ENCODE results near the gene MYCBP. TPM values are rescaled to one million over a fixed set of nuclear protein-coding genes. Genes with fewer than 3 reads are reported as not detected.

The MYCBP gene
- total and polyA plus RNA-seq, 7 donors, result 6.6 to 27.9 (median 11.7) TPM

DNA sequence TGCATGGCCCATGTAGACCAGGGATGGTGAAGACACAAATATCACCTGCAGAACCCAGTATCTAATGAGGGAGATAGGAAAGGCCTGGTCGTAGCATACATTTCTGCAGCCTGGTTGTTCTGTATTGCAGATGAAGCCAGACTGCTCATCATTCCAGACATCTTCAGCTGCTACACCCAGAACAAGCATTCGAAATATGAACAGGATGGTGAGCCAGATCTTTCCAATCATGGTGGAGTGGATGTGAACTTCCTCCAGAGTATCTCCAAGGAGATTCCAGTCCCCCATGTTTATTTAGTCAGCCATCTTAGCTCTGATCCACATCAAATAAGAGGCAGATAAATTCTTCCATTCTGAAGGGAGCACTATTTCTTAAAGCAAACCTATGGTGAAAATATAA, 2.7 kb upstream of the MYCBP start:
- intact Hi-C loops (cut with DNase I), result loop anchor here in 1 of 2 donors (10.0 kb wide), 1 partner anchor 149 kb away; the partner anchor contains the start of gene NDUFS5
- Histone ChIP-seq H3K4me3 (no peak overlapping the region), H3K27me3 (ENCODE audit: insufficient read depth in 3 of 3, low read length in 2 of 3) (no peaks in the 10 kb centered on the region), H3K27ac (no peak overlapping the region), H3K4me1 (peaks cover 9% of the 10 kb centered on the region), H3K36me3 (ENCODE audit: insufficient read depth in 1 of 2, low read depth in 1 of 2) (peaks cover 0 to 5% of the 10 kb centered on the region in 2 donors), H3K9me3 (no peaks in the 10 kb centered on the region)
- WGBS, 3 donors, result 75 to 85% (median 79%) methylated on average over 2 of the region's 2 CpGs
- ATAC-seq, result no peak
- TF ChIP-seq, protein P1, sequence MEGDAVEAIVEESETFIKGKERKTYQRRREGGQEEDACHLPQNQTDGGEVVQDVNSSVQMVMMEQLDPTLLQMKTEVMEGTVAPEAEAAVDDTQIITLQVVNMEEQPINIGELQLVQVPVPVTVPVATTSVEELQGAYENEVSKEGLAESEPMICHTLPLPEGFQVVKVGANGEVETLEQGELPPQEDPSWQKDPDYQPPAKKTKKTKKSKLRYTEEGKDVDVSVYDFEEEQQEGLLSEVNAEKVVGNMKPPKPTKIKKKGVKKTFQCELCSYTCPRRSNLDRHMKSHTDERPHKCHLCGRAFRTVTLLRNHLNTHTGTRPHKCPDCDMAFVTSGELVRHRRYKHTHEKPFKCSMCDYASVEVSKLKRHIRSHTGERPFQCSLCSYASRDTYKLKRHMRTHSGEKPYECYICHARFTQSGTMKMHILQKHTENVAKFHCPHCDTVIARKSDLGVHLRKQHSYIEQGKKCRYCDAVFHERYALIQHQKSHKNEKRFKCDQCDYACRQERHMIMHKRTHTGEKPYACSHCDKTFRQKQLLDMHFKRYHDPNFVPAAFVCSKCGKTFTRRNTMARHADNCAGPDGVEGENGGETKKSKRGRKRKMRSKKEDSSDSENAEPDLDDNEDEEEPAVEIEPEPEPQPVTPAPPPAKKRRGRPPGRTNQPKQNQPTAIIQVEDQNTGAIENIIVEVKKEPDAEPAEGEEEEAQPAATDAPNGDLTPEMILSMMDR (IDR thresholded peaks at IDR 0.05), result no peak
- no peak for DNase-seq

DNA sequence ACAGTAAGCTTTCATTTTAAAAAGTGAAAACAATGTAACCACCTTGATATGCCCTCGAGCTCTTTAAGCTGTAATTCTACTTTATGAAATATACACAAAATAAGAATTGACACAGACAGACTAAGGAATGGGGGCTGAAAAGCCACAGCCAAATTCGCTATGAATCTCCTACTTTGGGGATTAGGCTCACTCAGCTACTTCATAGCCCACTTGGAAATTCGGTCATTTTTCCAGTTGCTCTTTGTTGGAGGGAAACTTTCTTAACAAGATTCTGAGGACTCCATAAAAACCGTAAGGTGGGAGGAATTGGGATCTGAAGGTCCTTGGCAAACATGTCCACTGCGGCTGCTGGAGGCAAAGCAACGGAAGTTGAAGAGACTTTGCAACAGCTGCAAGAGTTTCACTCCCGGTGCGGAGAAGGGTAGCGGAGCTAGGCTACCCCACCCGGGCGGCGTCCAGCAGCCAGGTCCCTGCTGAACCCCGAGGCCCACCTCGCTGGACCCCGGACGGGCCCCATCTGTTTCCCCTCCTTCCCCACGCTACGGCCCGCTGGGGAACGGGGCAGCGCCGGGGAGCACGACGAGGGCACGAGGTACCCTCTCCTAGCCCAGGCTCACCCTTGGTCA, 634 bp downstream of the MYCBP start:
- intact Hi-C loops (cut with DNase I), result loop anchor here (5.0 to 10.0 kb wide), 3 partner anchors 120 to 220 kb away; partner anchors contain the start of genes AKIRIN1 (in 1 of the 2) and NDUFS5 (in 1 of the 2)
- WGBS, 3 donors, result 3 to 5% (median 4%) methylated on average over 18 to 25 of the region's 25 CpGs
- TF ChIP-seq, protein P1 (IDR thresholded peaks at IDR 0.05), result no peak
- ATAC-seq, result peak in 2 of 4 donors; percentile 14 to 52
- H3K27me3 ChIP-seq (ENCODE audit: insufficient read depth in 3 of 3, low read length in 2 of 3), result no peaks in the 10 kb centered on the region
- peak overlapping the region; percentile 77 for H3K27ac ChIP-seq
- H3K4me1 ChIP-seq, result peaks cover 9% of the 10 kb centered on the region
- H3K9me3 ChIP-seq, result no peaks in the 10 kb centered on the region
- H3K4me3 ChIP-seq, result peak overlapping the region; percentile 78
- DNase-seq, result peak in 1 of 2 donors; percentile 23
- H3K36me3 ChIP-seq (ENCODE audit: insufficient read depth in 1 of 2, low read depth in 1 of 2), result peaks cover 0 to 7% of the 10 kb centered on the region in 2 donors

DNA sequence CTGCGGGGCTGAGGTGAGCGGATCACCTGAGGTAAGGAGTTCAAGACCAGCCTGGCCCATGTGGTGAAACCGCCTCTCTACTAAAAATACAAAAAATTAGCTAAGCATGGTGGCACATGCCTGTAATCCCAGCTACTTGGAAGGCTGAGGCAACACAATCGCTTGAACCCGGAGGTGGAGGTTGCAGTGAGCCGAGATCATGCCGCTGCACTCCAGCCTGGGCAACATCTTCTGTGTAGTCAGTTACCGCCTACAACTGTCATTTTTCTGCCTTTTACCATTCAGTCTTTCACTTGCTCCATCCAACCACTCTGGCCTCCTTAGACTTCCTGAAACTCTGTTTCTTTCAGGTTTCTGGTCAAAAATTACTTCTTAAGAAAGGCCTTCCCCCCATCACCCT, 2.2 kb downstream of the MYCBP start:
- DNase-seq (no peak), ATAC-seq (no peak)
- peaks cover 9% of the 10 kb centered on the region for H3K4me1 ChIP-seq
- H3K27ac ChIP-seq, result no peak overlapping the region
- TF ChIP-seq, protein P1 (IDR thresholded peaks at IDR 0.05), result no peak
- H3K27me3 ChIP-seq (ENCODE audit: insufficient read depth in 3 of 3, low read length in 2 of 3), result no peaks in the 10 kb centered on the region
- intact Hi-C loops (cut with DNase I), result loop anchor here (5.0 to 10.0 kb wide), 3 partner anchors 121 to 221 kb away; partner anchors contain the start of genes AKIRIN1 (in 1 of the 2) and NDUFS5 (in 1 of the 2)
- H3K9me3 ChIP-seq, result no peaks in the 10 kb centered on the region
- H3K4me3 ChIP-seq, result no peak overlapping the region
- peaks cover 0 to 18% of the 10 kb centered on the region in 2 donors for H3K36me3 ChIP-seq (ENCODE audit: insufficient read depth in 1 of 2, low read depth in 1 of 2)
- WGBS, 3 donors, result 92 to 97% (median 94%) methylated on average over 8 of the region's 8 CpGs

DNA sequence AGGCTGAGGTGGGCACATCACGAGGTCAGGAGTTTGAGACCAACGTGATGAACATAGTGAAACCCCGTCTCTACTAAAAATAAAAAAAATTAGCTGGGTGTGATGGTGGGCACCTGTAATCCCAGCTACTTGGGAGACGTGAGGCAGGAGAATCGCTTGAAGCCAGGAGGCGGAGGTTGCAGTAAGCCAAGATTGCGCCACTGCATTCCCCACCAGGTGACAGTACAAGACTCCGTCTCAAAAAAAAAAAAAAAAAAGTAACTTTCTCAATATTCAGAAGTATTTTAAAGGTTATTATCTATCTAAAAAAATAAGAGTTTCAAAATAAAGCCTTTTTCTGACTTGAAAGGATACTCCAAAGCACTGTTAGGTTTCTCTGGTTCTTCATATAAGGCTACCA, 5.9 kb downstream of the MYCBP start:
- TF ChIP-seq, protein P1 (IDR thresholded peaks at IDR 0.05), result no peak
- intact Hi-C loops (cut with DNase I), result no loop called here
- 82 to 90% (median 90%) methylated on average over 8 of the region's 8 CpGs for WGBS, 3 donors

More for the DNA sequence above, 5.9 kb downstream of the MYCBP start:
- no peak for ATAC-seq
- Histone ChIP-seq H3K4me3 (no peak overlapping the region), H3K36me3 (ENCODE audit: insufficient read depth in 1 of 2, low read depth in 1 of 2) (peaks cover 0 to 37% of the 10 kb centered on the region in 2 donors), H3K9me3 (no peaks in the 10 kb centered on the region), H3K27ac (no peak overlapping the region), H3K4me1 (peaks cover 31% of the 10 kb centered on the region), H3K27me3 (ENCODE audit: insufficient read depth in 3 of 3, low read length in 2 of 3) (no peaks in the 10 kb centered on the region)
- DNase-seq, result no peak

Measured in psoas muscle (tissue), 8 donors.